GM04503 (cell line): ENCODE data around the gene SFPQ.
"Not testable (repeated sequence)": the region's sequence is repeated elsewhere in the genome, so short reads cannot be mapped to it uniquely, and the experiment has no call there.

ENCODE experiments used
- DNase-seq: peaks from one replicate; pipeline ENCODE4 v3.0.0-alpha.2; 2012; ENCODE audit warnings: low read depth

The SFPQ gene

GRCh38 chr1:35143737-35144508 is 49.0 kb downstream of the SFPQ start:
- DNase-seq, result no peak

DNA sequence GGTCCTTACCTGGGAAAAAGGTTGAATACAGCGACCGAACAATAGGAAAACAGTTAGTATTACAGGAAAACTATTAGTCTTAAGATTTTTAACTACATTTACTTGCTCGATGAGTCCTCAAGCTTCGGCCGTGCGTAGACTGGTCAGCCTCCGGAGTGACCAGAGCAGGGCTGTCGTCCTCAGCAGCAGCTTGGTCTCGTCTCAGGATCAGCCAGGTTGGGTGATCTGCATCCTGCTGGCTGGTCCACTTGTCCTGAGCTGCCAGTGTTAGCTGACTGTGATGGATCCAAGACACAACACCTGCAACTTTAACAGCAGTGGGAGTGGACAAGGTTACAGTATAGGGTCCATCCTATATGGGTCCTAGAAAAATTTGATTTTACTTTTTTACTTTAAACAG is 50.2 kb downstream of the SFPQ start:
- not testable (repeated sequence) for DNase-seq

- not testable (repeated sequence) for DNase-seq
Measured at GRCh38 chr1:35142294-35142693, 50.7 kb downstream of the SFPQ start.

GRCh38 chr1:35137590-35137989 is 55.4 kb downstream of the SFPQ start:
- not testable (repeated sequence) for DNase-seq

DNA sequence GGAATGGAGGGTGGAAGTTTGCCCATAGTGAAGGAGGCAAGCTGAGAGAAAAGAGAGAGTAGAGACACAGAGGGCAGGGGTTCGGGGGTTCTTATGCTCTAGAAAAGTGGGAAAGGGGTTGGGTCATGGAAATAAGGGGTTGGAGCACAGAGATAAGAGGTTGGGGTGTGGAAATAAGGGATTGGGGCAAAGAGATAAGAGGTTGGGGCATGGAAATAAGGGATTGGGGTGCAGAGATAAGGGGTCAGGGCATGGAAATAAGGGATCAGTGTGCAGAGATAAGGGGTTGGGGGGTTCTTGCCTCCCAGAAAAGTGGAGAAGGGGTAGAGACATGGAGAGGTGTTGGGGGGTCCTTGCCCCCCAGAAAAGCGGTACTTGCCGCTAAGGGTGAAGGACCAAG is 56.2 kb downstream of the SFPQ start:
- DNase-seq, result no peak
